Measurements from ENCODE around the gene TFAP2A.

TFAP2A gene

GRCh38 chr6:10425975-10426780 is 11.3 kb upstream of the TFAP2A start:
- DNase-seq (ENCODE audit: low spot score) (no peak), FAIRE-seq (no peak)

DNA sequence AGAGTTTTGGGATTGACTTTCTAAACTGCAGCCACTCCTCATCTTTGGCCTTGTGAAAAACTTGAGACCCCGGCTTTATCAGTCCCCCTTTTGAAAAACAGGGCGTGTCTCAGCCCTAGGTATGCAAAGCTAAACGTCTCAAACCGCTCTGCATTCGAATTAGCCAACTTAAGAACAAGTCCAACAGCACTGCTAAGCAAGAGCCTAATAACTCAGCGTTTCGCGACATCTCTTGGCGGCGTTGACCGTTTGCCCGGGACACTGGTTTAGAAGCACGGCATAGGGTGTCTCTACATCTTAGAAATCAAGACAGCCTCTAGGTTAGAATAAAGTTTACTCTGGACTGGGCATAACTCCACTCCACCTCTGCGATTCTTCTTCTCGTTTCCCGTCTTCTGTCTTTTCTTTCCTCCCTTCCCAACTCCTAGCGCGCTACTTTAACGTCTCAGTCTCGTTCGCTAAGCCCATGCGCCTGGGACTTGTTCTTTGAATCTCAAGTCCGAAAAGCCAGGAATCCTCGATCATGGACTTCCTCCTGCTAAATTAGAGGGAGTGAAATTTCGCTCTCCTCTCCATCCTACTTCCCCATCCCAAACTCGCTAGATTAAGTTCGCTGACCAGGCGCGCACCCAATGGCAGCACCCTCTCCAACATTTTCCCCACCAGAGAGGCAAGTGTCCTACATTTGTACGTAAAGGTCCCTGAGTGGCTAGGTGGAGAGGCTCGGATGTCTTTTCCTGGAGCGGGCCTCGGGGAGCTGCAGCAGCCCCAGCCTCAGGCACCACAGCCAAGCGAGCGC is 10.5 kb upstream of the TFAP2A start:
- FAIRE-seq = no peak
- no peak for DNase-seq (ENCODE audit: low spot score)

- no peak for FAIRE-seq
- DNase-seq (ENCODE audit: low spot score) = no peak
Measured at GRCh38 chr6:10424040-10424439, 9.2 kb upstream of the TFAP2A start.

DNA sequence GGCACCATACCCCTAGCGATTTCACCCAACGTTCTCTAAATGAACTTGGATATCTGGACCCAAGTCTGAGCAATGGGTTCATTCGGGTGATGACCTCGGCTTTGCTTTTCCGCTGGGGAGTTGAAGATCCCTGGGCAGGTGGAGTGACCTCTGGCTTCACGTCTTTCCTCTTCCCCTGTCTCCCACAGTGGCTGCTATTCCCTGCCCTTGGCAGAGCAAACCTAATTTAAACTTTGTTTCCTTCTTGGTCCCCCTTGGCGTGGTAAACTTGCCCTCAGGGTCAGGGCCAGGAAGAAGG is 7.8 kb upstream of the TFAP2A start:
- FAIRE-seq = no peak
- DNase-seq (ENCODE audit: low spot score) = no peak

DNA sequence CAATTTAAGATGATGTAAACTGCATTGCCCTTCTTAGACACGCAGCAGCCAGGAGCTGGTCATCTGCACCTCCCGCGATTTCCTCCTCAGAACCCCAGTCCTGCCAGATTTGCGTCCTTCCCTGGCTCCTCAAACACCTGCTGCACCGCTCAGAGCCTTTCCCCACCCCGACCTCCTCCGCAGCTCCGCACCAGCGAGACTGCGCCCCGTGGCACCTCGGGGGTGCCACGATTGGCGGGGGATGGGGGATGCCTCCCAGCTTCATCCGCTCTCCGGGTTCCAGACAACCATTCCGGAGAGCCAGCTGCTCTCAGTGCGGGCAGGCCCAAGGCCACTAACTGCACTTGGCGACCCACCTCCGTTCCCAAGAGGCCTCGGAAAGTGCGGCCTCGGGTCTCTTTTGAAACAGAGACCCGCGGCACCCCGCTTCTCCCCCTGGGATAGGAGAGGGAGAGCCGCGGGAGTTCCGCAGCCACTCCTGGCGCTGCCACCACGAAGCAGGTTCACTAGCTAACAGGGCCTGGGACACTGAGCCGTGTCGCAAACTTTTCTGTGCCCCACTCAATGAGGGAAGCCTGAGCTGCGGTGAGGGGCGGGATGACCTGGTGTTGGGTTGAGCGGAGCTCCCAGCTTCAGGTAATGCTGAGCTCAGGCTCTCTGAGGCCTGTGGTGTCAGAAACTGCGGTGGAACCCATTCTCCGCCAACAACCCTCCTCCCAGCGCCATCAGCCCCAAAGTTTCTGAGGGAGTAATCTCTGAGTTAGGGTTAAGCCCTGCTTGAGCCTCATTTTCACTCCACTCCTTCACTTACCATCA is 7.3 kb upstream of the TFAP2A start:
- FAIRE-seq = no peak
- DNase-seq (ENCODE audit: low spot score) = no peak

DNA sequence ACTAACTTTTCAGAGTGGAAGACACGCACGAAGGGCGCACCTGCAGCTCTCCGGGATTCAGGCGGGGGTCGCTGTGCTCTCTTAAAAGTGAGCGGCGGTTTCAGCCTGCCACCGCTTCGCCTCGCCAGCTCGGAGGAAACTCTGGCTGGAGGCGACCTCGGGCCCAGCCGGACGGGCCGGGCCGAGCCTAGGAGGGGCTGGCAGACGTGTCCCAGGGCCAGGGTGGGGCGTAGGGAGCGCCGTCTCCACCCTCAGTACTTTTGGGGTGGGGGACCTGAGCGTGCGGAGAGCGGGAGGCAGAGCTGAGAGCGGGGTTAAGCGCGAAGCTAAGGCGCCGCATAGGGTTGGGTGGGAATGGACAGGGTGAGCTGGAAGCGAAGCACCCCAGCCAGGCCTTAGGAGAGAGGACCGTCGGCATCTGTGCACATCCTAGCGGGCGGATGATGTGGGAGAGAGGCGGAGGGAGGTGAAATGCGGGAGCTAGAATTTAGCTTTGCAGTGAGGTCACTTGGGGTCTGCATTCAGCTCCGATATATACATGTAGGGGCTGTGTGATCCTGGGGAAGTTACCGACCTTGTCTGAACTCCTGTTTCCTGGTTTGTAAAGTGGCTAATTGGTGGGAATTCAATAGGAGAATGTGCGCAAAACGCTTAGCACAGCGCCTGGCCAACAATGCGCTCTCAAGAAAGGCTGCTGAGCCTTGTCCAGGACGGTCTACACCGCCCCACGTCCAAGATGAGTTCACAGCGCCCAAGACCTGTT is 6.5 kb upstream of the TFAP2A start:
- FAIRE-seq = no peak
- DNase-seq (ENCODE audit: low spot score) = no peak

DNA sequence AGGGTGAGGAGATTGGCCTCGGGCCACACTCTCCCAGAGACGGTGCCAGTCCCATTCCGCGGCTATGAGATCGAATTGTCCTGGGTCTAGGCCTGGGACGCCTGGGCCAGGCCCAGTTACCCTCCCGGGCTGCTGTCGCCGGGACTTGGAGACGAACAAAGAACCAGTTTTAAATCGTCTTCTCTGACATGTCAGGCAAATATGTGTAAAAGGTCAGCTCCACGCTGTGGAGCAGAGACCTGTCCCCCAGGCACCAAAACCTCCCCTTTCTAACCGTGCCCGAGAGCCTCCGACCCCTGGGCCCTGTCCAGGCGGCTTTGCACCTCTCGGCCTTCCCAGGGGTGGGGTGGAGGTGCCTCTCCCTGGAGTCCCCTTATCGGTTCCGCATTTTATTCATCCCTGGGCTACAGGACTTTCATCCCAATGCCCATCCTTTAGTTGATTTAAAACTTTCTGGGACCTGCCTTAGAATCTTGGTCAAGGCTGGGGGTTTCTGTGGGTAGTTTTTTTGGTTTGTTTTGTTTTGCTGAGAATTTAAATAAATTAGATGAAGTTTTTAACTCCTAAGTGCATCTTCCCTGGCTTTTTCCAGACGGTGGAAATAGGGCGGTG is 5.8 kb upstream of the TFAP2A start:
- FAIRE-seq = no peak
- DNase-seq (ENCODE audit: low spot score) = no peak

DNA sequence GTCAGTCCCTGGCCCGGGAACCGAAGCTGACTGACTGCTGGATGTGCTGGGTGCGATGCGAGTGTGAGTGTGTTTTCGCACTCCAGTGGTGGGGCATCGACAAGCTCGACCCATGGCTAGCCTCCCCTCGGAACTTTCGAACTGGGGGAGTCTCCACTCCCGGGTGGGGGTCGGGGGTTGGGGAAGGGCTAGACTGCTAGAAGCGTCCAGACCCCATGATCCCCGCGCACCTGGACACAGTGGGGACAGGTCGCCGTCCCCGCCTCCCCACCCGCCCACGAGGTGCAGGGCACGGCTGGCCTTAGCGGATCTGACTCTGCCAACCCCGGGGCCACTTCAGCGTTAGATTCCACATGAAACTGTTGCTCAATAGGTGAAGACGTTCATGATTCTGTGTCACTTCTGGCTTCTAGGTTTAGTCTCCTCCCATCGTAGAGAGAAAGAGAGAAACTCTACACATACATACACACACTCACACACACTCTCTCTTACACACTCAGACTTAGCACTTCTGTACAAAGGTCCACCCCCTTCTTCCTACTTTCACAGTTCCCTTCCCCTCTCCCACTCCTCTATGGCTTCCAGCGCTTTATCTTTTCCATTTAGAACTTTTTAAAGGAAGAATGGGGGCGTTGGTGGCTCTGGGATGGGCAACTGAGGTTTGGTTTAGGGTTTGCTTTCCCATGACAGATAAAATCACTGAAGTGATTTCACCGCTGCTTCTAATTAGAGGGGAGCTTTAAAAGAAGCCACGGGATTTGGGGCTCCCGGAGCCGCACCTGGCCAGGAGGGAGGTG is 5.1 kb upstream of the TFAP2A start:
- no peak for DNase-seq (ENCODE audit: low spot score)
- FAIRE-seq = no peak

- no peak for FAIRE-seq
- peak; percentile 11 for DNase-seq (ENCODE audit: low spot score)
Measured at GRCh38 chr6:10418862-10419748, 4.2 kb upstream of the TFAP2A start.

DNA sequence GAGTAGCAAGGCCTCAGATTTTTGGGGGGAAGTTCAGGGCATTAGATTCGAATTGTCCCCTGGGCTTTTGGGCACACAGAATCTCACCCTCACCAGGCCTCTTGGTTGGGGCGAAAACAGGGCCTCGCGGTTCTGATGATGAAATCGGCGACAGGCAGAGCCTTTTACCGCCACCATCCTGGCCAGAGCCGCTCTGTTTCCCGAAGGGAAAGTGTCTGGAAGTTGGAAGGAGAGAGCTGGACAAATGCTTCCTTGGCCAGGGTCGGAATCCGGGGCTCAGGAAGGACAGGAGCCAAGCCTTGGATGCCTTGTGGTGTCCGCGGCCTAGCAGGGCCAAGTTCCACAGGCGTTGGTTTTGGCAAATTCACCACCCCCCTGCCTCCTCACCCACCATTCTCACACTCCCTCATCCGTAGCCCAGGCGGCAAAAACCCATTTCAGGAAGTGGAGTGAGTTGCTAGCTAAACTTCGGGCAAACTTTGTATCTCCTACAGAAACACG is 3.5 kb upstream of the TFAP2A start:
- FAIRE-seq (no peak), DNase-seq (ENCODE audit: low spot score) (no peak)

GRCh38 chr6:10417681-10418104 is 2.8 kb upstream of the TFAP2A start:
- FAIRE-seq (no peak), DNase-seq (ENCODE audit: low spot score) (no peak)

DNA sequence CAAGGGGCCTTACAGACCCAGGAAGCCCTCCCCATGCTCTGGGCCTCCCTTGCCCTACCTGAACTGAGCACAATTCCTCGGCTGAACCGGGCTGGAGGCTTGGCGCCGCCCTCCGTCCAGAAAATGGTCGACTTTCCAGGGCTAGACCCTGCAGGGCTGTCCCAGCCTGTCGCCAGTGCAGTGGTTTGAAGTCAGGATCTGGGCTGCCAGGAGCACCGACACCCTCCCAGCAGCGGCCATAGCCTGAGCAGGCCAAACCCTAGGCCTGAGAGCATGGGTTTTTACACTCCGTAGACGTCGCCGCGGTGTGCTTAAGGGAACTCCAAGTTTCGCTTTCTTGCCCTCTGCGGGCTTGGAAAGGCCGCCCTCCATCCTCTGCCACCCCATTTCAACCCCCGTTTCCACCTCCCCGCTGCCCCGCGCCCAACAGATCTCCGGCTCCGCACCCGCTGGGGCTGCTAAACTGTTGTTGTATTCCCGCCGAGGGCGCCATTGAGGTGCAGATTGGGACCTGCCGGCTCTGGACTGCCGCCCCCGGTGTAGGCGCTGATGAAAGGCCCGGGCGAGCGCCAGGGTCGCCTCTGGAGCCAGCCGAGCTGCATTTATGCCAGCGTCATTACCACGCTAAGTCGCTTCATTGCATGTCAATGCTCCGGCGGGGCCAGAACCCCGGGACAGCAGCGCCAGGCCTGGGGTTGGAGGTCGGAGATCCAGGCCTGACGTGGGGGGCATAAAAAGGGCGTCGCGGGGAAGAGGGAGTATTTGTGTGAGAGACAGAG is 2.2 kb upstream of the TFAP2A start:
- FAIRE-seq = no peak
- no peak for DNase-seq (ENCODE audit: low spot score)

- DNase-seq (ENCODE audit: low spot score) = no peak
- no peak for FAIRE-seq
Measured at GRCh38 chr6:10416516-10416862, 1.6 kb upstream of the TFAP2A start.

GRCh38 chr6:10415617-10416480 is 975 bp upstream of the TFAP2A start:
- FAIRE-seq = no peak
- no peak for DNase-seq (ENCODE audit: low spot score)

- no peak for FAIRE-seq
- DNase-seq (ENCODE audit: low spot score) = no peak
Measured at GRCh38 chr6:10413850-10414738, 780 bp downstream of the TFAP2A start.

GRCh38 chr6:10413262-10413849 is 1.5 kb downstream of the TFAP2A start:
- DNase-seq (ENCODE audit: low spot score) = no peak
- no peak for FAIRE-seq

Measured in urothelium cell line (cell line).